HCT116 (cell line): Measurements from ENCODE around the gene APC2. TPM values are rescaled to one million over a fixed set of nuclear protein-coding genes. Genes with fewer than 3 reads are reported as not detected.

ENCODE experiments used
- ATAC-seq: fragments of 200-7000 bp; cut with Tn5 transposase; 2 replicates; pipeline ENCODE4 v1.9.1; 2020; ENCODE audit warnings: mild to moderate bottlenecking, moderate library complexity
- BruUV-seq: library from RNA; stranded (reverse); fragments of 400-500 nt; replicated peaks from 2 replicates; lab custom pipeline; 2021; lab: Mats Ljungman, UMichigan
- CTCF ChIA-PET: fragments of 300-600 bp; sonication (Branson Sonifier 250); formaldehyde crosslinking; loops from one replicate; lab custom pipeline; 2021; ENCODE audit warnings: antibody characterized with exemption; lab: Charles Lee
- POLR2A ChIA-PET: fragments of 300-600, 350-600 bp; sonication (Branson Sonifier 250); formaldehyde crosslinking; loops from one replicate; lab custom pipeline; 2021; ENCODE audit warnings: antibody characterized with exemption; lab: Charles Lee
- RAD21 ChIA-PET, 2 experiments: fragments of 300-600 bp; sonication (Branson Sonifier 250); formaldehyde crosslinking; loops; one replicate each; lab custom pipeline; 2023; ENCODE audit warnings: low total read pairs in 2 of 2; ENCODE audit not compliant: uncharacterized antibody in 2 of 2, unreplicated experiment in 2 of 2, low non-redundant PET in 1 of 2; lab: Charles Lee
- DNase-seq: peaks from one replicate; pipeline ENCODE4 v3.0.0-alpha.2; 2010; ENCODE audit warnings: low read depth, low spot score
- H2AFZ ChIP-seq: fragments of 200-600 bp; shearing (Covaris generic), sonication (generic); 2 replicates; pipeline ENCODE4 v1.6.1; 2017; ENCODE audit warnings: low read depth, mixed run types, mixed read lengths, antibody characterized with exemption, low read length; ENCODE audit not compliant: poor library complexity, severe bottlenecking
- H3K27ac ChIP-seq: 2 replicates; pipeline ENCODE4 v1.5.1; 2012; ENCODE audit warnings: low read depth, low read length
- H3K27me3 ChIP-seq: fragments of 200-600 bp; sonication (generic); 2 replicates; pipeline ENCODE4 v1.6.1; 2016; ENCODE audit warnings: mixed run types, low read length, mixed read lengths; ENCODE audit not compliant: insufficient read depth
- H3K36me3 ChIP-seq, 2 experiments: fragments of 200-500 bp in 1 of 2; fragments of 200-600 bp in 1 of 2; sonication (Bioruptor generic) in 1 of 2; sonication (generic) in 1 of 2; 2 replicates each; pipeline versions ENCODE4 v1.5.1 to v1.6.1; 2014 to 2016; ENCODE audit warnings: low read length in 2 of 2, inconsistent platforms in 1 of 2, mixed read lengths in 1 of 2, mixed run types in 1 of 2; ENCODE audit not compliant: insufficient read depth in 2 of 2, control insufficient read depth in 1 of 2
- H3K4me1 ChIP-seq, 2 experiments: fragments of 200-600 bp in 1 of 2; sonication (generic) in 1 of 2; 2 replicates each; pipeline versions ENCODE4 v1.5.1 to v1.6.1; 2012 to 2017; ENCODE audit warnings: low read length in 2 of 2, inconsistent platforms in 1 of 2, mild to moderate bottlenecking in 1 of 2, mixed read lengths in 1 of 2, mixed run types in 1 of 2, moderate library complexity in 1 of 2; ENCODE audit not compliant: insufficient read depth in 2 of 2, control insufficient read depth in 1 of 2
- H3K4me2 ChIP-seq: fragments of 200-600 bp; sonication (generic); 2 replicates; pipeline ENCODE4 v1.6.1; 2017; ENCODE audit warnings: mixed run types, low read length, mixed read lengths
- H3K4me3 ChIP-seq, 2 experiments: fragments of 200-600 bp in 1 of 2; sonication (generic) in 1 of 2; replicated peaks in 1 of 2; 2 replicates each; pipeline ENCODE4 v1.5.1; 2011 to 2016; ENCODE audit warnings: low read length in 2 of 2, control low read depth in 1 of 2, low read depth in 1 of 2, mild to moderate bottlenecking in 1 of 2, mixed read lengths in 1 of 2, mixed run types in 1 of 2
- H3K79me2 ChIP-seq: fragments of 200-600 bp; sonication (generic); 2 replicates; pipeline ENCODE4 v1.6.1; 2017; ENCODE audit warnings: mild to moderate bottlenecking, mixed run types, low read length, moderate library complexity, mixed read lengths; ENCODE audit not compliant: insufficient read depth
- H3K9ac ChIP-seq: fragments of 200-600 bp; sonication (generic); 2 replicates; pipeline ENCODE4 v1.6.1; 2016; ENCODE audit warnings: low read length, mixed read lengths
- H3K9me2 ChIP-seq: fragments of 200-600 bp; sonication (generic), shearing (Covaris generic); 2 replicates; pipeline ENCODE4 v1.6.1; 2017; ENCODE audit warnings: mixed run types, mild to moderate bottlenecking, moderate library complexity; ENCODE audit not compliant: insufficient read depth
- H3K9me3 ChIP-seq, 2 experiments: fragments of 200-500 bp in 1 of 2; fragments of 200-600 bp in 1 of 2; sonication (Bioruptor generic) in 1 of 2; sonication (generic) in 1 of 2; 2 replicates each; pipeline ENCODE4 v1.6.1; 2014 to 2017; ENCODE audit warnings: low read length in 2 of 2, mixed read lengths in 2 of 2, inconsistent platforms in 1 of 2, low read depth in 1 of 2, mild to moderate bottlenecking in 1 of 2, mixed run types in 1 of 2, moderate library complexity in 1 of 2; ENCODE audit not compliant: control insufficient read depth in 1 of 2, insufficient read depth in 1 of 2
- H4K20me1 ChIP-seq: fragments of 200-600 bp; sonication (generic), shearing (Covaris generic); 2 replicates; pipeline ENCODE4 v1.6.1; 2017; ENCODE audit warnings: mixed run types, mild to moderate bottlenecking, moderate library complexity; ENCODE audit not compliant: insufficient read depth
- EGR1 ChIP-seq: IDR thresholded peaks from 2 replicates; pipeline ENCODE4 v1.6.1; 2012; ENCODE audit warnings: low read depth
- EZH2phosphoT487 ChIP-seq: fragments of 200-600 bp; IDR thresholded peaks from 2 replicates; pipeline ENCODE4 v1.6.1; 2018; ENCODE audit warnings: antibody characterized with exemption, borderline replicate concordance
- POLR2AphosphoS5 ChIP-seq: IDR thresholded peaks from 2 replicates; pipeline ENCODE4 v1.6.1; 2011; ENCODE audit warnings: mild to moderate bottlenecking, low read depth, low read length, moderate library complexity
- RAD21 ChIP-seq: IDR thresholded peaks from 2 replicates; pipeline ENCODE4 v1.6.1; 2012; ENCODE audit warnings: low read depth, mild to moderate bottlenecking
- REST ChIP-seq: IDR thresholded peaks from 2 replicates; pipeline ENCODE4 v1.6.1; 2012; ENCODE audit warnings: low read depth
- SP1 ChIP-seq: IDR thresholded peaks from 2 replicates; pipeline ENCODE4 v1.6.1; 2012; ENCODE audit warnings: low read depth
- YY1 ChIP-seq: IDR thresholded peaks from 2 replicates; pipeline ENCODE4 v1.6.1; 2011; ENCODE audit warnings: low read length, low read depth, moderate library complexity, mild to moderate bottlenecking; ENCODE audit not compliant: insufficient replicate concordance; ENCODE audit errors: extremely low read depth
- ZNF274 ChIP-seq: fragments of 200-500 bp; sonication (Bioruptor generic); IDR thresholded peaks from 2 replicates; pipeline ENCODE4 v1.6.1; 2014; ENCODE audit warnings: mild to moderate bottlenecking, low read depth, low read length, inconsistent platforms
- intact Hi-C: fragments of 100-400 bp; cut with micrococcal nuclease; formaldehyde crosslinking; loops from 2 replicates; pipeline ENCODE4 v1.10.0; 2022
- total RNA-seq: library from RNA; stranded (reverse); gene quantifications from one replicate; pipeline ENCODE4 v1.2.1, GENCODE V29; 2021; ENCODE audit not compliant: unreplicated experiment
- TF ChIP-seq, protein P1 (sequence below): IDR thresholded peaks from 2 replicates; pipeline ENCODE4 v1.6.1; 2011; ENCODE audit warnings: mild to moderate bottlenecking, low read length, moderate library complexity; ENCODE audit not compliant: insufficient replicate concordance; ENCODE audit errors: extremely low read depth

Gene APC2
- total RNA-seq, 1 experiment from 2014 or later, result 1.6 TPM

DNA sequence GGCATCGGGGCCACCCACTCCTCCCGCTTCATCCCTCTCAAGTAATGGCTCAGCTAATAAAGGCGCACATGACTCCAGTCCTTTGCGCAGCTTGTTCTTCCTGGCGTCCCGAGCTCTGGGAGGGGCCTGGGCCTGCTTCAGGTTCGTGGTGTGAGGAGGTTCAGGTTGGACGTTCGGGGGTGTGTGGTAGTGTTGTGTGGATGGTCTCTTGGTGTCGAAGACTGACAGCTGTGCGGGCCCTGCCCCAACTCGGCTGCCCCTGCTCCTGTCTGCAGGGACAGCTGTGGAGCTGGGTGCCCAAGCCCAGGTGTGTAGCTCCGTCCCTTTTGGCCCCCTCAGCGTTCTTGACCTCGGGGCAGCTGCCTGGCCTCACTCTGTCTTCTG lies 9.5 kb upstream of the APC2 start:
- intact Hi-C loops, result no loop called here
- no peak for DNase-seq
- H2AFZ ChIP-seq, result no peak overlapping the region
- peak overlapping the region; percentile 82 for H3K27ac ChIP-seq
- peak overlapping the region; percentile 93 for H3K4me2 ChIP-seq
- no TSS peak for BruUV-seq
- no peak for ATAC-seq
- H3K4me3 ChIP-seq, result peak overlapping the region in 1 of 2 experiments; percentile 7; a peak in 3 of 4 replicates
- ChIA-PET RAD21 (no interaction called here), POLR2A (no interaction called here), CTCF (no interaction called here)
- TF ChIP-seq ZNF274 (no peak), POLR2AphosphoS5 (0 out of 2 replicates have a peak, but pooled peaks have one; percentile 10)
- H4K20me1 ChIP-seq, result peaks cover 21% of the 10 kb centered on the region; the same call in 1 of the 2 replicates
- H3K4me1 ChIP-seq, result peaks cover 57 to 81% of the 10 kb centered on the region in 2 experiments
- peaks cover 45% of the 10 kb centered on the region for H3K79me2 ChIP-seq
- H3K9me3 ChIP-seq, result no peaks in the 10 kb centered on the region
- H3K36me3 ChIP-seq, result peaks cover 14 to 35% of the 10 kb centered on the region in 2 experiments
- H3K9ac ChIP-seq, result peak overlapping the region; percentile 98
- H3K27me3 ChIP-seq, result no peaks in the 10 kb centered on the region
- no peaks in the 10 kb centered on the region for H3K9me2 ChIP-seq

DNA sequence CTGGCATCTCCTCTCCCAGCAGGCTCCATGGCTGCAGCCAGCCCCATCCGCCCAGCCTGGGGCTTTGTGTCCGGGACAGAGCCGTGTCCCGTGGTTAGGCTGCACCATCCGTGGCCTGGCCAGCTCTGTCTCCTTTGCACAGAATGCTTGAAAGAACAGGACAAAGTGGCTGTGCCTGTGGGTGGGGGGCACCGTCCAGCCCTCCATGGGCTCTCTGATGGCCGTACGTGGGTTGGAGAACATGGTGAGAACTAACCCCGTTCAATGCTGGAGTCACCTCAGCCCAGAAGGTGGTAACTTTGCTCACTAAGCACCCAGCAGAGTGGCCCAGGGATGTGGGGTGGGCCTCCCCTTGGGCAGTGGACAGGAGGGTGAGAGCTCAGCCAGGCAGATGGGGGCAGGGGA lies 8.9 kb upstream of the APC2 start:
- BruUV-seq, result no TSS peak

More for the DNA sequence above, 8.9 kb upstream of the APC2 start:
- Histone ChIP-seq H2AFZ (no peak overlapping the region), H4K20me1 (peaks cover 21% of the 10 kb centered on the region; the same call in 1 of the 2 replicates), H3K9me2 (no peaks in the 10 kb centered on the region), H3K27me3 (no peaks in the 10 kb centered on the region), H3K9ac (peak overlapping the region; percentile 98; the same call in 1 of the 2 replicates), H3K4me3 (no peak overlapping the region), H3K36me3 (peaks cover 13 to 35% of the 10 kb centered on the region in 2 experiments), H3K4me2 (peak overlapping the region; percentile 93), H3K9me3 (no peaks in the 10 kb centered on the region), H3K4me1 (peaks cover 57 to 86% of the 10 kb centered on the region in 2 experiments), H3K79me2 (peaks cover 45% of the 10 kb centered on the region), H3K27ac (peak overlapping the region; percentile 82)
- intact Hi-C loops, result no loop called here
- no peak for ATAC-seq
- CTCF ChIA-PET, result no interaction called here
- no peak for TF ChIP-seq RAD21
- TF ChIP-seq REST, result no peak
- no peak for TF ChIP-seq EGR1
- TF ChIP-seq, protein P1, sequence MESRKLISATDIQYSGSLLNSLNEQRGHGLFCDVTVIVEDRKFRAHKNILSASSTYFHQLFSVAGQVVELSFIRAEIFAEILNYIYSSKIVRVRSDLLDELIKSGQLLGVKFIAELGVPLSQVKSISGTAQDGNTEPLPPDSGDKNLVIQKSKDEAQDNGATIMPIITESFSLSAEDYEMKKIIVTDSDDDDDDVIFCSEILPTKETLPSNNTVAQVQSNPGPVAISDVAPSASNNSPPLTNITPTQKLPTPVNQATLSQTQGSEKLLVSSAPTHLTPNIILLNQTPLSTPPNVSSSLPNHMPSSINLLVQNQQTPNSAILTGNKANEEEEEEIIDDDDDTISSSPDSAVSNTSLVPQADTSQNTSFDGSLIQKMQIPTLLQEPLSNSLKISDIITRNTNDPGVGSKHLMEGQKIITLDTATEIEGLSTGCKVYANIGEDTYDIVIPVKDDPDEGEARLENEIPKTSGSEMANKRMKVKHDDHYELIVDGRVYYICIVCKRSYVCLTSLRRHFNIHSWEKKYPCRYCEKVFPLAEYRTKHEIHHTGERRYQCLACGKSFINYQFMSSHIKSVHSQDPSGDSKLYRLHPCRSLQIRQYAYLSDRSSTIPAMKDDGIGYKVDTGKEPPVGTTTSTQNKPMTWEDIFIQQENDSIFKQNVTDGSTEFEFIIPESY, result no peak
- TF ChIP-seq EZH2phosphoT487, result no peak
- TF ChIP-seq SP1, result no peak
- TF ChIP-seq YY1, result no peak
- no peak for TF ChIP-seq ZNF274
- RAD21 ChIA-PET, result no interaction called here
- POLR2A ChIA-PET, result interaction anchor here (1.9 kb wide), 1 partner anchor 15 kb away, joined by 7 read pairs; no protein-coding TSS in a partner anchor
- DNase-seq, result no peak
